Calu3 (cell line): ENCODE measurements around the gene HIGD1C. TPM values are rescaled to one million over a fixed set of nuclear protein-coding genes. Genes with fewer than 3 reads are reported as not detected.

ENCODE experiments used
- BruUV-seq: library from RNA; stranded (reverse); fragments of 400-500 nt; replicated peaks from 2 replicates; lab custom pipeline; 2021; lab: Mats Ljungman, UMichigan
- CTCF ChIA-PET: fragments of 300-600 bp; sonication (Branson Sonifier 250); formaldehyde crosslinking; loops from one replicate; lab custom pipeline; 2022; ENCODE audit warnings: antibody characterized with exemption; lab: Charles Lee
- DNase-seq: peaks from one replicate; pipeline ENCODE4 v3.0.0; 2022
- H3K27ac Mint-ChIP-seq: one replicate; pipeline ENCODE4 v1.8.0; 2022; ENCODE audit warnings: mixed read lengths; ENCODE audit not compliant: unreplicated experiment
- H3K27me3 Mint-ChIP-seq: one replicate; pipeline ENCODE4 v1.8.0; 2022; ENCODE audit warnings: mixed read lengths; ENCODE audit not compliant: unreplicated experiment
- H3K36me3 Mint-ChIP-seq: one replicate; pipeline ENCODE4 v1.8.0; 2022; ENCODE audit warnings: mild to moderate bottlenecking, moderate library complexity, mixed read lengths; ENCODE audit not compliant: insufficient read depth, unreplicated experiment
- H3K4me1 Mint-ChIP-seq: one replicate; pipeline ENCODE4 v1.8.0; 2022; ENCODE audit warnings: mild to moderate bottlenecking, low read depth, mixed read lengths; ENCODE audit not compliant: unreplicated experiment
- H3K4me3 Mint-ChIP-seq: one replicate; pipeline ENCODE4 v1.8.0; 2022; ENCODE audit warnings: mild to moderate bottlenecking, low read depth, moderate library complexity, mixed read lengths; ENCODE audit not compliant: unreplicated experiment
- H3K9me3 Mint-ChIP-seq: one replicate; pipeline ENCODE4 v1.8.0; 2022; ENCODE audit warnings: low read depth, mixed read lengths; ENCODE audit not compliant: unreplicated experiment
- CTCF ChIP-seq: fragments of 200-600 bp; IDR thresholded peaks from one replicate; pipeline ENCODE4 v1.8.0; 2022; ENCODE audit warnings: antibody characterized with exemption; ENCODE audit not compliant: unreplicated experiment
- intact Hi-C: fragments of 100-400 bp; cut with micrococcal nuclease; formaldehyde crosslinking; loops from one replicate; pipeline ENCODE4 v1.10.0; 2022; ENCODE audit not compliant: unreplicated experiment
- total RNA-seq: library from RNA; stranded (reverse); gene quantifications from 2 replicates; pipeline ENCODE4 v1.2.3, GENCODE V29; 2022

The HIGD1C gene
- total RNA-seq, 1 experiment from 2014 or later: not detected

- H3K4me3 Mint-ChIP-seq: no peak overlapping the region
- peaks cover 2% of the 10 kb centered on the region for H3K9me3 Mint-ChIP-seq
- CTCF ChIA-PET: interaction anchor here (1.1 kb wide), 1 partner anchor 16 kb away, joined by 3 read pairs; no protein-coding TSS in a partner anchor
- no peaks in the 10 kb centered on the region for H3K27me3 Mint-ChIP-seq
- DNase-seq: no peak
- H3K36me3 Mint-ChIP-seq: no peaks in the 10 kb centered on the region
- H3K27ac Mint-ChIP-seq: peak overlapping the region; percentile 36
- H3K4me1 Mint-ChIP-seq: peaks cover 8% of the 10 kb centered on the region
- intact Hi-C loops: no loop called here
- no peak for TF ChIP-seq CTCF
- BruUV-seq: no TSS peak
Measured at GRCh38 chr12:50934371-50934851, 17.9 kb upstream of the HIGD1C start.

- Mint-ChIP-seq H3K36me3 (no peaks in the 10 kb centered on the region), H3K27me3 (no peaks in the 10 kb centered on the region), H3K4me1 (peaks cover 8% of the 10 kb centered on the region), H3K4me3 (no peak overlapping the region), H3K9me3 (peaks cover 2% of the 10 kb centered on the region), H3K27ac (peak overlapping the region; percentile 36)
- no peak for TF ChIP-seq CTCF
- no TSS peak for BruUV-seq
- no peak for DNase-seq
- CTCF ChIA-PET: interaction anchor here (1.1 kb wide), 1 partner anchor 15 kb away, joined by 3 read pairs; no protein-coding TSS in a partner anchor
- intact Hi-C loops: no loop called here
Measured at GRCh38 chr12:50934981-50935807, 17.1 kb upstream of the HIGD1C start.

GRCh38 chr12:50936821-50937530, 15.4 kb upstream of the HIGD1C start:
- H3K4me1 Mint-ChIP-seq: peaks cover 8% of the 10 kb centered on the region
- no peak for DNase-seq
- H3K27me3 Mint-ChIP-seq: no peaks in the 10 kb centered on the region
- H3K36me3 Mint-ChIP-seq: no peaks in the 10 kb centered on the region
- H3K4me3 Mint-ChIP-seq: no peak overlapping the region
- BruUV-seq: no TSS peak
- CTCF ChIA-PET: interaction anchor here (0.8 kb wide), 1 partner anchor 27 kb away, joined by 6 read pairs; no protein-coding TSS in a partner anchor
- intact Hi-C loops: no loop called here
- H3K27ac Mint-ChIP-seq: no peak overlapping the region
- peaks cover 2% of the 10 kb centered on the region for H3K9me3 Mint-ChIP-seq
- TF ChIP-seq CTCF: no peak

- peaks cover 8% of the 10 kb centered on the region for H3K4me1 Mint-ChIP-seq
- CTCF ChIA-PET: no interaction called here
- no peak for DNase-seq
- intact Hi-C loops: no loop called here
- no TSS peak for BruUV-seq
- H3K9me3 Mint-ChIP-seq: peaks cover 2% of the 10 kb centered on the region
- no peak for TF ChIP-seq CTCF
- no peaks in the 10 kb centered on the region for H3K36me3 Mint-ChIP-seq
- H3K27me3 Mint-ChIP-seq: no peaks in the 10 kb centered on the region
- H3K4me3 Mint-ChIP-seq: no peak overlapping the region
- H3K27ac Mint-ChIP-seq: no peak overlapping the region
Measured at GRCh38 chr12:50937653-50938052, 14.7 kb upstream of the HIGD1C start.
